DMS79 (cell line): Measurements from ENCODE around the gene ADGRG2.
"Not testable (repeated sequence)": the region's sequence is repeated elsewhere in the genome, so short reads cannot be mapped to it uniquely, and the experiment has no call there.

Experiments used
- DNase-seq: peaks from one replicate; lab custom pipeline; 2025; lab: John Stamatoyannopoulos, UW

Gene ADGRG2

GRCh38 chrX:18997916-18998315 is 124.4 kb downstream of the ADGRG2 start:
- no peak for DNase-seq

- no peak for DNase-seq
Measured at GRCh38 chrX:18996536-18996935, 125.7 kb downstream of the ADGRG2 start.

- no peak for DNase-seq
Measured at GRCh38 chrX:18995221-18995620, 127.0 kb downstream of the ADGRG2 start.

- no peak for DNase-seq
Measured at GRCh38 chrX:18994713-18995112, 127.6 kb downstream of the ADGRG2 start.

- no peak for DNase-seq
Measured at GRCh38 chrX:18992829-18993228, 129.4 kb downstream of the ADGRG2 start.

- no peak for DNase-seq
Measured at GRCh38 chrX:18985186-18985435, 137.2 kb downstream of the ADGRG2 start.

- DNase-seq, result peak; percentile 31
Measured at GRCh38 chrX:18984381-18985185, 137.7 kb downstream of the ADGRG2 start.

GRCh38 chrX:18983666-18984380 is 138.4 kb downstream of the ADGRG2 start, which contains the start of gene PHKA2:
TSS of gene PHKA2 (minus strand) at chrX:18984114. CDS start at chrX:18983932, 182 bp downstream.
- no peak for DNase-seq

GRCh38 chrX:18981124-18981807 is 141.0 kb downstream of the ADGRG2 start:
- no peak for DNase-seq

GRCh38 chrX:18980262-18980661 is 142.0 kb downstream of the ADGRG2 start:
- DNase-seq, result not testable (repeated sequence)

- DNase-seq, result no peak
Measured at GRCh38 chrX:18974993-18975392, 147.3 kb downstream of the ADGRG2 start.

GRCh38 chrX:18973527-18974192 is 148.6 kb downstream of the ADGRG2 start:
- DNase-seq, result no peak

- DNase-seq, result no peak
Measured at GRCh38 chrX:18971506-18971905, 150.8 kb downstream of the ADGRG2 start.

- no peak for DNase-seq
Measured at GRCh38 chrX:18970465-18970864, 151.8 kb downstream of the ADGRG2 start.

- DNase-seq, result no peak
Measured at GRCh38 chrX:18966624-18967023, 155.6 kb downstream of the ADGRG2 start.

- no peak for DNase-seq
Measured at GRCh38 chrX:18964901-18965300, 157.4 kb downstream of the ADGRG2 start.

- no peak for DNase-seq
Measured at GRCh38 chrX:18964026-18964425, 158.2 kb downstream of the ADGRG2 start.

GRCh38 chrX:18962329-18962728 is 159.9 kb downstream of the ADGRG2 start:
- DNase-seq, result no peak

- no peak for DNase-seq
Measured at GRCh38 chrX:18961686-18962085, 160.6 kb downstream of the ADGRG2 start.

GRCh38 chrX:18956303-18957032 is 165.8 kb downstream of the ADGRG2 start:
- no peak for DNase-seq

GRCh38 chrX:18955676-18956075 is 166.6 kb downstream of the ADGRG2 start:
- DNase-seq, result no peak

GRCh38 chrX:18951032-18951431 is 171.2 kb downstream of the ADGRG2 start:
- DNase-seq, result no peak
